Nephron progenitor cell (in vitro differentiated cells): ENCODE measurements around the gene PRR35.

Experiments used
- DNase-seq: peaks from one replicate; pipeline ENCODE4 v3.0.0; 2021
- H3K27ac Mint-ChIP-seq: 2 replicates; pipeline ENCODE4 v1.8.0; 2021; ENCODE audit warnings: mild to moderate bottlenecking, moderate library complexity, mixed read lengths
- H3K27me3 Mint-ChIP-seq: 2 replicates; pipeline ENCODE4 v1.8.0; 2021; ENCODE audit warnings: mild to moderate bottlenecking, low read depth, mixed read lengths; ENCODE audit not compliant: poor library complexity
- H3K36me3 Mint-ChIP-seq: 2 replicates; pipeline ENCODE4 v1.8.0; 2021; ENCODE audit warnings: low read depth, mixed read lengths
- H3K4me1 Mint-ChIP-seq: 2 replicates; pipeline ENCODE4 v1.8.0; 2021; ENCODE audit warnings: mixed read lengths
- H3K4me3 Mint-ChIP-seq: 2 replicates; pipeline ENCODE4 v1.8.0; 2021; ENCODE audit warnings: mild to moderate bottlenecking, moderate library complexity, mixed read lengths
- H3K9me3 Mint-ChIP-seq: 2 replicates; pipeline ENCODE4 v1.8.0; 2021; ENCODE audit warnings: mild to moderate bottlenecking, moderate library complexity, mixed read lengths
- TF ChIP-seq, protein P1 (sequence below): fragments of 200-600 bp; sonication (generic); IDR thresholded peaks from 2 replicates; pipeline ENCODE4 v1.5.0; 2021; ENCODE audit warnings: antibody characterized with exemption

PRR35 gene

DNA sequence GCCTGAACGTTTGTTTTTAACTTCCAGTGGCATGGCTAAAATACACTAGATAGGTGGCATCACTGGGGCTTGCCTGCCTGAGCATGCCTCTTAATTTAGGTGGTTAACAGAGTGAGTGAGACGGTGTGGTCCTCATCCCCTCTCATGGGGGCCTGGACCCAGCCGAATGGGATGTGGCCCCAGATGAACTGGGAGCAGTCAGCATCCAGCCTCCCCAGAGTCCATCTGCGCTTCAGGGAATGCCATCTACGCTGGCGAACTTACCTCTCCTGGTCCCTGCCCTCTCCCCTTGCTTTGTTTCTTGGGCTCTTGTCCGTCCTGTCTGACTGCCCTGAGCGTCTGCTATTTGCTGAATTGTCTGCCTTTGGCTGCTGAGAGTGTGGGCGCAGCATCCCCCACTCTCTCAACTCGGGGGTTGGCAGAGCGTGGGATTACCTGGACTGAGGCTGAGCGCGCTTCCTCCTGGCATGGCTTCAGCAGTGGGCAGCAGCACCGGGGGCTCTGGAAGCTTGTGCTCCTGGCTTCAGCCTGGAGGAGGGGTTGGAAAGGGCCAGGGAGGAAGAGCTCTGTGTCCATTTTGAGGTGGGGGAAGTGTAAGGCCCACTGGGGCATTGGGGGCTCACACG lies 31.8 kb downstream of the PRR35 start:
- TF ChIP-seq, protein P1, sequence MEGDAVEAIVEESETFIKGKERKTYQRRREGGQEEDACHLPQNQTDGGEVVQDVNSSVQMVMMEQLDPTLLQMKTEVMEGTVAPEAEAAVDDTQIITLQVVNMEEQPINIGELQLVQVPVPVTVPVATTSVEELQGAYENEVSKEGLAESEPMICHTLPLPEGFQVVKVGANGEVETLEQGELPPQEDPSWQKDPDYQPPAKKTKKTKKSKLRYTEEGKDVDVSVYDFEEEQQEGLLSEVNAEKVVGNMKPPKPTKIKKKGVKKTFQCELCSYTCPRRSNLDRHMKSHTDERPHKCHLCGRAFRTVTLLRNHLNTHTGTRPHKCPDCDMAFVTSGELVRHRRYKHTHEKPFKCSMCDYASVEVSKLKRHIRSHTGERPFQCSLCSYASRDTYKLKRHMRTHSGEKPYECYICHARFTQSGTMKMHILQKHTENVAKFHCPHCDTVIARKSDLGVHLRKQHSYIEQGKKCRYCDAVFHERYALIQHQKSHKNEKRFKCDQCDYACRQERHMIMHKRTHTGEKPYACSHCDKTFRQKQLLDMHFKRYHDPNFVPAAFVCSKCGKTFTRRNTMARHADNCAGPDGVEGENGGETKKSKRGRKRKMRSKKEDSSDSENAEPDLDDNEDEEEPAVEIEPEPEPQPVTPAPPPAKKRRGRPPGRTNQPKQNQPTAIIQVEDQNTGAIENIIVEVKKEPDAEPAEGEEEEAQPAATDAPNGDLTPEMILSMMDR: no peak
- peak overlapping the region; percentile 91 for H3K4me3 Mint-ChIP-seq
- peaks cover 3% of the 10 kb centered on the region for H3K27me3 Mint-ChIP-seq
- H3K9me3 Mint-ChIP-seq: no peaks in the 10 kb centered on the region
- H3K27ac Mint-ChIP-seq: no peak overlapping the region
- H3K36me3 Mint-ChIP-seq: peaks cover 19% of the 10 kb centered on the region
- peaks cover 67% of the 10 kb centered on the region for H3K4me1 Mint-ChIP-seq
- no peak for DNase-seq

DNA sequence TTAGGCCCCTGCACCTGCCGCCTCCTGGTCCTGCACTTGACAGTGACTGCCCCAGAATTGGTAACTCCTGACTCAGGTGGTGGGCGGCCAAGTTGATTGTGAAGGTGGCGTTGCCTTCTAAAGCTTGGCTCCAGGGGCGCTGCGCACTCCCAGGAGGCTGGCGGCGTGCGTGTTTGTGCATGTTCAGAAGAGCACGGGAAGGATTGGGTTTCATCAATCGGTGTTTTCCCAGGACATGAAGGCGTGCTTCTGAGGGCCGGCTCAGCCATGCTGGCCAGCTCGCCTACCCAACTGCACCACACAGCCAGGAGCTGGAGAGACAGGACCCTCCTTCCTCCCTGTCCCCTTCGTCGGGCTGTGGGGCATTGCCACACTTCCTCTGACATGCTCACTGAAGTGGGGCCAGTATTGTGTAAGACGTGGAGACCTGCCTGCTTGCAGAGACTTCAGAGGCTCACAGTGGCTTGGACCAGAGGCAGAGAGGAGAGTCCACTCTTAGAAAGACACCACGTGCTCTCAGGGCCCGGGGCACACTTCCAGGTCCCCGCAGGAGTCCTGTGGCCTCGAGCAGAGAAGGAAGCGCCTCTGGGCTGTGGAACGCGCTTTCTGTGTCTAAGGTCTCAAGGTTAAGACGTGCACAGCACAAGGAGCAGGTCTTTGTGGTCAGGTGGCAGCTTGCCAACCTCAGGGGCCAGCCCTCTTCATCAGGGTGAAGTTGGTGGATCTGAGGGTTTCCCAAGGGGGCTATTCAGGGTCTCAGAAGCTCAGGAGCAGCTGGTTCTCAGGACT lies 32.5 kb downstream of the PRR35 start:
- DNase-seq: no peak

DNA sequence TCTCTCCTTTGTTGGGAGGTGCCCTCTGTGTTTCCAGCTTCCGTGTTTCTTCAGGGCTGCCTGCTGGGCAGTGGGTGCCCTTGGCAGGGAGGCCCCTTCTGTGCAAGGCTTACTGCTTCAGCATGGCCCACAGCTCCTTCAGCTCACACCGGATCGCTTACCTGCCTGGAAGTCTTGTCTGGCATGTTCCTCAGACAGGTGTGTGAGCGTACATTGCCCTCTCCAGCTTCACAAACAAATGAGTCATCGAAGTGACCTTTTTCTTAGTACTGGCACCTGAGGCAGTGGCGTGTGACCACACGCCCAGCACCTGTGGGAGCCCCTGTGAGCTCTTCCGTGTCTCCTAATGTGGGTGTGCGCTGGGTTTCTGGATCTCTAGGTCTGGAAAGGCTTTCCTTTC lies 33.2 kb downstream of the PRR35 start:
- no peak for DNase-seq
- H3K27ac Mint-ChIP-seq: no peak overlapping the region

More for the DNA sequence above, 32.5 kb downstream of the PRR35 start:
- Mint-ChIP-seq H3K9me3 (no peaks in the 10 kb centered on the region), H3K27ac (no peak overlapping the region), H3K36me3 (peaks cover 22% of the 10 kb centered on the region), H3K4me1 (peaks cover 60% of the 10 kb centered on the region), H3K4me3 (peak overlapping the region; percentile 91), H3K27me3 (peaks cover 3% of the 10 kb centered on the region)
- TF ChIP-seq, protein P1: no peak

DNA sequence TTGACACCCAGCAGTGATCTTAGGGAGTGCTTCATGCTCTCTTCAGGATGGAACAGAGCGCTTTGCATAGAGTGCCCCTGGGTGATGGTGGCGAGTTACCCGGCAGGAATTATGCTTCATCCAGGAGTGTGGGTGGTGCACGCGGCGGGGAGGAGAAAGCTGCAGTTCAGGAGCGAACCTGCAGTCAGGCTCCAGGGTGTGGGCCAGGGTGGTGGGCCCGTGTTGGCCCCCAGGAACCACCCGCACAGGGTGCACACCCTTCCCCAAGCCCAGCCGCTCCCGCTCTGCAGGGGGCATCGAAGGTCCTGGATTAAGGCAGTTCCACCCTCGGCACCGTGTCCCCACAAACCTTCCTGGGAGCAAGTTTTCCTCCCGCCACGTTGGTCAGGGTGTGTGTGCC lies 33.6 kb downstream of the PRR35 start:
- Mint-ChIP-seq H3K9me3 (no peaks in the 10 kb centered on the region), H3K4me1 (peaks cover 52% of the 10 kb centered on the region), H3K36me3 (peaks cover 27% of the 10 kb centered on the region), H3K27me3 (peaks cover 3% of the 10 kb centered on the region), H3K4me3 (peak overlapping the region; percentile 47), H3K27ac (no peak overlapping the region)
- TF ChIP-seq, protein P1: no peak
- DNase-seq: no peak

More for the DNA sequence above, 33.2 kb downstream of the PRR35 start:
- TF ChIP-seq, protein P1: no peak
- Mint-ChIP-seq H3K4me1 (peaks cover 53% of the 10 kb centered on the region), H3K36me3 (peaks cover 23% of the 10 kb centered on the region), H3K4me3 (peak overlapping the region; percentile 47), H3K9me3 (no peaks in the 10 kb centered on the region), H3K27me3 (peaks cover 3% of the 10 kb centered on the region)

DNA sequence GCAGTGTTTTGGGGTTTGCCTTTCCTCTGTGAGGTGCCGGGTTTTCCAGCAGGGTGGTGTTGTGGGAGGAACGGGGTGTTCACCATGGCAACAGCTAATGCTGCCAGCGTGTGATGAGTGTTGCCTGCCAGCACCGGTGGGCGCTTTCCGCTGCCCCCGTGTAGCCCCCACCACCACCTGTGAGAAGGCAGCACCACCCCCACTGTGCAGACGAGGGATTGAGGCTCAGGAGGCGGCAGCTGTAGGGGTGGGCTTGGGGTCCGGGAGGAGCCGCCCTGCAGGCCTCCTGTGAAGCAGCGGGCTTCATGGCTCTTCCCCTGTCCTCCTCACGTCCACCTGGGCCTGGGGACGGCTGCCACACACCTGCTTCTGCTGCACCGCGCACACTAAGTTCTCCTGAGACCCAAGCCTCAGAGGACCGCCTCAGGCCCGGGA lies 34.9 kb downstream of the PRR35 start:
- peaks cover 52% of the 10 kb centered on the region for H3K4me1 Mint-ChIP-seq
- H3K4me3 Mint-ChIP-seq: no peak overlapping the region
- no peak for DNase-seq
- peaks cover 35% of the 10 kb centered on the region for H3K36me3 Mint-ChIP-seq
- TF ChIP-seq, protein P1: no peak
- peak overlapping the region; percentile 90 for H3K27ac Mint-ChIP-seq
- H3K9me3 Mint-ChIP-seq: no peaks in the 10 kb centered on the region
- peaks cover 3% of the 10 kb centered on the region for H3K27me3 Mint-ChIP-seq
